Measurements from ENCODE around the gene FABP1.

The FABP1 gene

DNA sequence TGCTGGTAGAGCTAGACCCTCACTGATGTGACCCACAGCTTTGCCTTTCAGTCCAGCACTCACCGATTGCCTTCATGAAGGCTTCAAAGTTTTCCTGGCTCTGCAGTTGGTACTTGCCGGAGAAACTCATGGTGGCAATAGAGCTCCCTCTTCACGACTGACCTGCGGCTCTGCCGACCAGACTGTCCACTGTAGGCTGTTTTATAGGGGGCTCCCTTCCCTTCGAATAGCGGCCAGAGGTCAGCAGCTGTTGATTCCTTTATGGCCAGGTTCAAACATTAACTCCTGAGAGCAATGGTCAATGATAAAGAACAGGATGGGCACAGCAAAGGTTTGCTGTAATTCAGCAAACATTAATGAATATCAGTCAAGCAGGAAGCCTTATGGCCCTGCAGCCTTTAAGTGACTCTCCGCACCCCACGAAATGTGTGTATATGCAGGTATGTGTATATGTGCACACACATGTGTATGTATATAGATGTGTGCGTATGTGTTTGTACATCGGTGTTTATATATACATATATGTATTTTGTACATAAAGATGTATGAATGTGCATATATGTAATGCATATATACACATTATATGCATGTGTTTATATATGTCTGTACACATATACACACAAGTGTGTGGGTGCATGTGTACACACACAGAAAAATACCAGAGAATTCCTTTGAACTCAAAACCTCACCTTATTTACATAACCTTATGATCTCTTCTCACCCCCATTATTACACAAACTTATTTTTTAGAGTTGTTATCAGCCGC lies at the start of gene FABP1:
TSS of gene FABP1 (minus strand) at position 175 of the 766 bp plus-strand sequence. CDS start at position 130, 45 bp downstream.
- DNase-seq (ENCODE audit: low spot score), result no peak

- no peak for DNase-seq (ENCODE audit: low spot score)
Observed at GRCh38 chr2:88177556-88177955, 49.7 kb upstream of the FABP1 start.

DNA sequence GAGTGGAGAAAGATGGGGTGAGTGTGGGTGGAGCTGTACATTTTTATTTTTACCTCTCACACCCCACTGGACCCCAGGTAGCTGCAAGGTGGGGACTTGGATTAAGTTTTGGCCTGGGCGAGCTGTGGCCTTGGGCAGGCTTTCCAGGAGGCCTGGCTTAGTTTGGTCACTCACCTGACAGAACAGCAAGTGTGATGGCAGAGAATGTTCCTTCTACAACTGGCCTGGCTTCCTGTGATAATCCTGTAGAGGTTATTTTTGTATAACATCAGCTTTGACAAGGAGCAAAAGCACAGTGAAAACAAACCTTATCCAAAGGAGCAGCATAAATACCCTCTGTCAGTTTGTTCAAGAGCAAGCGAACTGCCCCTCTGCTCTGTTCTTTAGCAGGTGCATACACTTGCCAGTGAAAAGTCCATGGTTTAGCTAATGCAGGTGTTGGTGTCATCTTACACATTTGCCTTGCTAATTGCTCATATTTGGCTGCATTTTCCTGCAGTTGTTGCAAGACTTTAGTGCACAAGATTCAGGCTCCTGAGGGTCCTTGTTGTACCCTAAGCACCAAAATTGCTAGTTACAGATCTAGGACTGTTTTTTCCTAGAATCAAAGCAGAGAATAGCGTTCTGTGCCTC lies 48.6 kb upstream of the FABP1 start:
- DNase-seq (ENCODE audit: low spot score), result no peak

DNA sequence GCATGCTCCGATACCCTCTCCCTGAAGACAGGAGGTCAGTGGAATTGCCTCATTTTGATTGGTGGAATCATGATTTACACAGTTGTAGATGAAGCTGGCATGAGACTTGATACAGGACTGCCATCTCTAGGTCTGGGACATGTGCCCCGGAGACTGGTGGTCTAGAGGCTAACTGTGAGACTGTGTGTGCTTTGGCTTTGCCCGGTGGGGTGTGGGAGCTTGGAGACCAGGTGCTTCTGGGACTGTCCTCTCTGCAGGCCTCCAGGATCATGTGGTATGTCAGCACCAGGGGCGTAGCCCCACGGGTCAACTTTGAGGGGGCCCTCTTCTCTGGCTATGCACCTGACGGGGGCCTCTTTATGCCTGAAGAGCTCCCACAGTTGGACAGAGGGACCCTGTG lies 45.0 kb upstream of the FABP1 start:
- no peak for DNase-seq (ENCODE audit: low spot score)

DNA sequence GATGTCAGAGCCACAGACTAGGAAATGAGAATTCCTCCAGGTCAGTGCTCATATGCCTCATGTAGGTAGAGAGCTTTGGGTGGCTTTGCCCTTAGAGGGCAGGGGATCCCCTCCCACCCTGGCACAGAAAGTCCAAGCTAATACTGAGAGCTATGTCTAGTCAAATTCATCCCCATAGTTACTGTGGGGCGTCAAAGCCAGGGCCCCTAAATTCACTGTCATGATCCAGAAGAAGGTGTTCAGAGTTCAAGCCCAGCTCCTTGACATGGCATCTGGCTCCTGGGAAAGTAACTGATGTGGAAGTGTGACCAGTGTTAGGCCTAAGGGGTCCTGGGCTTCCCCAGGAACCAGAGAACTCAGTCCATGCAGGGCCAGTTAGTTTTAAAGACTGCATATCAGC lies 44.1 kb upstream of the FABP1 start:
- no peak for DNase-seq (ENCODE audit: low spot score)

DNA sequence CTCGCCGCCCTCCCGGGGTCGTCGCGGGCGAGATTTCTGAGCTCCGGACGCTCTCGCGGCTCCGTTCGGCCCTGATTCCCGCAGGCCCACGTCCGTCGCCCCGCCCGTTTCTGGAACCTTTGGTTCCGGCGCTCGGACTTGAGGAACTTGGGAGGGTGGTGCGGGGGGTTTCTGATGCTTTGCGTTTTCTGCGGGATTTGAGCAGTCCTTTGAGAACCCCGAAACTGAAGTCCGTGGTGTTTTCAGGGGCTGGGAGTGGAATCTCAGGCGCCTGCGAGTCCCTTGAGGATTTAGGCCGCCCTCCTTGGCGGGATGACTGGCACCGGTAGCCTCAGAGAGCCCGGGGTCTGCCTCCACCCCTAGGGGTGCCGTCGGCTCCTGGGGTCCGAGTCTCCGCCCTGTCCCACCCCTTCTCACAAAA lies 42.6 kb upstream of the FABP1 start:
- peak; percentile 46 for DNase-seq (ENCODE audit: low spot score)

- DNase-seq (ENCODE audit: low spot score), result no peak
Observed at GRCh38 chr2:88168386-88168785, 40.5 kb upstream of the FABP1 start.

DNA sequence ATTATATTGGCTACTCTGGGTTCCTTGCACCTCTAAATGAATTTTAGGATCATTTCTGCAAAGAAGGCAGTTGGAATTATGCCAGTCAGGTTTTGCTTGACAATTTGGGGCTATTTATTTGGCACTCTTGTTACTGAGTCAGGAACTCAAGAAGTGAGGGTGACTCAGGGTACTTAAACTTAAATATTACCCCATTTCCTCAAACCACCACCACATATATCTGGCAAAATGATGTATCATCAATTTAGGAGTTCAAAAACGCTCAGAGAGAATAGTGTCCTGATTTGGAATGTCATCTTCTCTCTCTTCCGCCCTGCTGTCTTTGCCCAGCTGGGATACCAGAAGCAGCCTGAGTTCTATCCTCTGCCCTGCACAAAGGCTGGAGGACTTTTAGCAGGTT lies 39.9 kb upstream of the FABP1 start:
- DNase-seq (ENCODE audit: low spot score), result no peak

DNA sequence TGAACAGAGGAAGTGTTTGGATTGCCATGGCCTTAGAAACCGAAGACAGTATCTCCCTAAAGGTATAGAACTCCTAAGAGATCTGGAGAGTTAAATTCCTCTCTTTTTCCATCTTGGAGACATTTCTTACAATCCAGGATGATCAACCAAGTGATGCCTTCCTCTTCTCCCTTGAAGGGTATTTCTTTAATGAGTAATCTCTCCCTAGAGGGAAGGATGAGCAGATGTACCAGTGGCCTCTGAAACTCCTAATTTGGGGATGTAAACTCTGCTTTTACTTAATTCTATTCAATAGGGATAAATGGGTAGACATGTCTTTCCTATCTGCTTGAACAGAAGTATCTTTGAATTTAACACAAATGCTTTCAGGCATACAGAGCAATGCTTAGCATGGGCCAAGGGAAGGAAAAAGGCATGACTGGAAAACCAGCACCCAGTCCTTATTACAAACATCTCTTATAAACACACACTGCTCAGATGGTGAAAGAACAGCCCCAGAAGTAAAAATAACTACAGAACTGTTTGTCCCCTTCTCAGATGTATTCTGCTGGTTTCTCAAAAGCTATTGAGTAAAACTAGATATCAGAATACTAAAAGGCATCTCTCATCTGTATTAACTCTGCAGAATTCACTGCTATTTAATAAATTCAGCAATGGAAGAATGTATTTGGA lies 37.6 kb upstream of the FABP1 start:
- no peak for DNase-seq (ENCODE audit: low spot score)

- no peak for DNase-seq (ENCODE audit: low spot score)
Observed at GRCh38 chr2:88161446-88162244, 33.8 kb upstream of the FABP1 start.

GRCh38 chr2:88160517-88160916 lies 32.7 kb upstream of the FABP1 start:
- DNase-seq (ENCODE audit: low spot score), result no peak

DNA sequence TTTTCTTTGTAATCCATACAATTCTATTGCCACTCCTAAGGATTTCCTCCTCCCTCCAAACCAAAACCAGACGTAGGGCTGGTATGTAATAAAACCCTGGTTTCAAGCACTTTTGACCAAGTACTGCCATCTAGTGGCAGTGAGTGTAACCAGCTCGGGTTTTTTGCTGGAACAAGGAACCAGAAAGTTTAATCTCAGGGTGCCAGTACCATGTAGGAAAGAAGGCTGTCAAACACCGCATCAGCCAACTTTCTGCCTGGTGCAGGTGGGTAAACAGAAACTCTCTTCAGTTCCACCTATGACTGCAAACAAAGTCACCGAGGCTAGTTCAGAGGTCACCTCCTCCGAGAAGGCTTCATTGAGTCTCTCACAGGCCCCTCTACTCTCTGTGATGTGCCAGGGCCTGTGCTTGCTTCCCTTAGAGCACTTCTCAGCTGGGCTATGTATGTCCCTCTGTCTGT lies 32.1 kb upstream of the FABP1 start:
- peak; percentile 69 for DNase-seq (ENCODE audit: low spot score)

GRCh38 chr2:88159481-88159880 lies 31.6 kb upstream of the FABP1 start:
- no peak for DNase-seq (ENCODE audit: low spot score)

DNA sequence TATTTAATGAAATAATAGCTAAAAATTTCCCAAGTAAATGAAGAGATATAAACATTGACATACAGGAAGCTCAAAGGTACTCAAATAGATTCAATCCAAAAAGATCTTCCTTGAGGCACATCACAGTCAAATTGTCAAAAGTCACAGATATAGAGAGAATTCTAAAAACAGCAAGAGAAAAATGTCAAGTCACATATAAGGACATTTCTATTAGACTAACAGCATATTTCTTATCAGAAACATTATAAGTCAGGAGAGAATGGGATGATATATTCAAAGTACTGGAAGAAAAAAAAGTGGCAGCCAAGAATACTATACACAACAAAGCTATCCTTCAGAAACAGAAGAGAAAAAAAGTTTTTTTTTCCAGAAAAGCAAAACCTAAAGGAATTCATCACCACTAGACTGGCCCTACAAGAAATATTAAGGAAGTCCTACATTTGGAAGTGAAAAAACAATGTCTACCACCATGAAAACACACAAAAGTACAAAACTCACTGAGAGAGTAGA lies 21.1 kb upstream of the FABP1 start:
- DNase-seq (ENCODE audit: low spot score), result no peak

DNA sequence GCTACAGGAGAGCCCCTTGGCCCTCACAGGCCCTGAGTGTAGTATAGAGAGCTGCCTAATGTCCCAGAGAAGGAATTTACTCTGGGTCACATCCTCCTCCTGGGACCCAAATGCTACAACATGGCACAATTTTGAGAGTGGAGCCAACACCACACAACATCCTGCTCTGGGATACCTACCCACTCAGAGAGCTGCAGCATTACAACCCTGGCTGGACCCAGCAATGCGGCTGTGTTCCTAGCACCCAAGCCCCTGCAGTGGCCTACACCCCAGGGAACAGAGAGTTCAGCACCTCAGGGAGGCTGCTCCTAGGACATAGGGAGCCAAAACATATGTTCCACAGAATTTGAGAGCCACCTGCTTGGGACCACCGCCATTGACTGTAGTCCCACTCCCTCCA lies 19.3 kb upstream of the FABP1 start:
- DNase-seq (ENCODE audit: low spot score), result no peak

DNA sequence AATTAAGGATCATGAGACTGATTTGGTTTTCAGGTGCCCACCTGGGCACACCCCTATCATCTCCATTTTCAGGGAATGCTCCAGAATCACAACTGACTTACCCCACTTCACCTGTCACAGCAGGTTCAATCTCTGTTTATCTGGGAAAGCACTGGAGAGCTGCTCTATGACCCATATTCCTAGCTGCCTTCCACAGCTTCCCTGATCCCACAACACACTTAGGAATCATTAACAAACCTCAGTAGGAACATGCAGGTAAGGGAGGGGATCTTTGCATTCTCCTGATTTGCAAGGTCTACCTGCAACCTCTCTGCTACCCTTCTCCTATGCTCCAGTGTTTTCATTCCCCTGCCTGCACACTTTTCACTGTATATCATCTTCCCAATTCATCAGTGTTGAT lies 18.7 kb upstream of the FABP1 start:
- no peak for DNase-seq (ENCODE audit: low spot score)

DNA sequence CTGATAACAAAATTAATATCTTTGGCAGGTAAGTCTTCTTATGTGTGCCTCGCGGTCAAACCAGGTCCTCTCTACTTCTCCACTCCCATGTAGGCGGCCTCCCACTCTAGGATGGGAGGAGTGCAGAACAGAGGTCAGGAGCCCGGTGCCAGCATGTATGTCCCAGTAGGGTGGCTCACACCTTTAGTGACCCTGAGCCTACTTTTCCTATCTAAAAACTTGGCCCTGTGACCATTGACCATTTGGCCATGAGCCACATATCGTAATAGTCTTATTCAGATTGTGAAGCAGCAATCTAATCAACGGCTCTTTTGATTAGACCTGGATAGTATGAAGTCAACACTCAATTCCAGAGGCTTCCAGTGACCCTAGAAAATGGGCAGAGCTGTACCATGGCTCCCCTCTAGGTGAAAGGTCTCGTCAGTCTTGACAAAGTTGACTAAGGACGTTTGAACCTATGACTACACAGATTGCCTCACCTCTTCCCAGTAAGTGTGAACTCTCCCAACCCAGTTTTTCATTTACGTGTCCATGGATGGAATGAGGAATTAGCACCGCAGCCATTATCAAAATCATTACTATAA lies 17.1 kb upstream of the FABP1 start:
- no peak for DNase-seq (ENCODE audit: low spot score)

DNA sequence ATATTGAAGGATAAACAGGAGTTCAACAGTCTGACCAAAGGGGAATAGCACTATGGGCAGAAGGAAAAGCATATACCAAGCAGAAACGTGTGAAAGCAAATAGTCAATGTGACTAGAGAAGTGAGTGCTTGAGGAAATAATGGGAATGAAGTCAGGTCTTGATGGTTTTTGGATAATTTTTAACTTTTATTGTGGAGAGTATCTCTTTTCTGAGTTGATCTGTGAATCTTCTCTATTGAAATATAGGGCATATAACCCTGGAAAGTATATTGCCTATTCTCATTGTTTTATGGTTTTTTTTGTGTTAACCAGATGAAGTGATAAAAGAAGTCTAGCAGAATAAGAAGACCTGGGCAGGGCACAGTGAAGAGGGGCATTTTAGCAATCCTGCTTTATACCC lies 16.4 kb upstream of the FABP1 start:
- no peak for DNase-seq (ENCODE audit: low spot score)

GRCh38 chr2:88141952-88142351 lies 14.1 kb upstream of the FABP1 start:
- no peak for DNase-seq (ENCODE audit: low spot score)

DNA sequence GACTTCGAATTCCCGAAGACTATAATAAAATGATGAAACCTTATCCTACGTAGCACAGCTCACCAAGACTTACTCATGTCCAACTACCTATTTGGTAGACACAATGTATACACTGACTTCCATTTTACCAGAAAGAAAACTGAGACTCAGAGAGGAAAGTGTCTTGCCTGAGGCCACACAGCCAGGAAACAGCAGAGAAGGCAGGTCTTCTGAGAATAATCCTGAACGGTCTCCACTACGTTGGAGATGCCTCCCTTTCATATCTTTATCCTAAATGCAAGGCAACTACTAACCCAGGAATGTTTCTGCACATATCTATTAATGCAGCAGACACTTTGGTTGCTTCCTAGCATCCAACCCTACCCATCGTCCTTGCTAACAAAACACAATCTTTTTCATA lies 11.9 kb upstream of the FABP1 start:
- DNase-seq (ENCODE audit: low spot score), result no peak

GRCh38 chr2:88139203-88139702 lies 11.4 kb upstream of the FABP1 start:
- no peak for DNase-seq (ENCODE audit: low spot score)

- no peak for DNase-seq (ENCODE audit: low spot score)
Observed at GRCh38 chr2:88137833-88138232, 10.0 kb upstream of the FABP1 start.

All from AG08396 (cell line).